Heart left ventricle (tissue), 13 donors: ENCODE data around the gene SFT2D2.

ENCODE experiments used
- POLR2A ChIP-seq, 2 donors: fragments of 450-650 bp; IDR thresholded peaks; one replicate each; pipeline ENCODE4 v1.6.1; 2017; ENCODE audit warnings: antibody characterized with exemption in 2 of 2, mild to moderate bottlenecking in 2 of 2, moderate library complexity in 2 of 2
- TF ChIP-seq, protein P1 (sequence below), 12 donors: fragments of 200-600 bp; sonication (generic) in 4 of 12; IDR thresholded peaks; one replicate each; pipeline versions ENCODE4 v1.5.0 to v1.8.0; 2018 to 2022; ENCODE audit warnings: antibody characterized with exemption in 12 of 12, mild to moderate bottlenecking in 5 of 12
- donor health status: ischemic (EF 13 %, LVEDD 7.1; RV severe dilation, severe dysfunction).
- donor health status: DM: no; HTN: yes; CAD: no.
- donor health status: DM: no; HTN: no; CAD: no.
- donor health status: ischemic (EF 25% LVEDD 6.9; RV normal size, moderate dysfunction).
- donor health status: ischemic (EF 25% LVEDD 5.7; RV mildly dilated, moderate dysfunction).
- donor health status: ischemic (EF 35%, LVEDD 5.7; RV mildly dilated, moderate dysfunction).
- donor health status: nonischemic (EF 11% LVEDD 7.7; RV severe dilation, severe dysfunction).
- donor health status: DM: yes; HTN: yes; CAD: no.
- donor health status: PGD.
- donor health status: ischemic (EF 29% LVEDD 5.4; RV normal size, mild dysfunction).
- donor health status: nonischemic (EF 23%, LVEDD 6.1; RV moderate dilation, normal function).

DNA sequence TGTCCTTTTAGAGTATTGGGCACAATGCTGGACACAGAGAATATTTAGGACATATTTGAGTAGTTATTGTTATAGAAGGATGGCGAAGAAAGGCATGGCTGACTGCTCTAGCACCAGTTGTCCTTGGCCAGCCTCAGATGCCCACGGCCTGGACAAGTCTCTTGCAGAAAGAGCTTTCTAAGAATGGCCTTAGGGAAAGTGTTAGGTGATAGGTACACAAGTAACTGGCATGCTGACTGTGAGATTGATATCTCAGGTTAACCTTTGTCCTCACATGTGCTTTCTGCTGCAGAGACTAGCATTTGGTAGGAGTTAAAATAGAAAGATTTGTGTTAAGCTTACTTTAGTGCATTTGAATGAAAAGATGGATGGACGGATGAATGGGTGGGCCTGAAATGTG lies 10.1 kb downstream of the SFT2D2 start:
- TF ChIP-seq, protein P1, sequence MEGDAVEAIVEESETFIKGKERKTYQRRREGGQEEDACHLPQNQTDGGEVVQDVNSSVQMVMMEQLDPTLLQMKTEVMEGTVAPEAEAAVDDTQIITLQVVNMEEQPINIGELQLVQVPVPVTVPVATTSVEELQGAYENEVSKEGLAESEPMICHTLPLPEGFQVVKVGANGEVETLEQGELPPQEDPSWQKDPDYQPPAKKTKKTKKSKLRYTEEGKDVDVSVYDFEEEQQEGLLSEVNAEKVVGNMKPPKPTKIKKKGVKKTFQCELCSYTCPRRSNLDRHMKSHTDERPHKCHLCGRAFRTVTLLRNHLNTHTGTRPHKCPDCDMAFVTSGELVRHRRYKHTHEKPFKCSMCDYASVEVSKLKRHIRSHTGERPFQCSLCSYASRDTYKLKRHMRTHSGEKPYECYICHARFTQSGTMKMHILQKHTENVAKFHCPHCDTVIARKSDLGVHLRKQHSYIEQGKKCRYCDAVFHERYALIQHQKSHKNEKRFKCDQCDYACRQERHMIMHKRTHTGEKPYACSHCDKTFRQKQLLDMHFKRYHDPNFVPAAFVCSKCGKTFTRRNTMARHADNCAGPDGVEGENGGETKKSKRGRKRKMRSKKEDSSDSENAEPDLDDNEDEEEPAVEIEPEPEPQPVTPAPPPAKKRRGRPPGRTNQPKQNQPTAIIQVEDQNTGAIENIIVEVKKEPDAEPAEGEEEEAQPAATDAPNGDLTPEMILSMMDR (IDR thresholded peaks at IDR 0.05), result no peak
- TF ChIP-seq POLR2A (IDR thresholded peaks at IDR 0.05), result no peak
